CD14-positive monocyte (primary cell): ENCODE measurements around the gene FBXO40. TPM values are rescaled to one million over a fixed set of nuclear protein-coding genes. Genes with fewer than 3 reads are reported as not detected.

Experiments used
- DNase-seq, 3 donors: peaks; one replicate each; pipeline ENCODE4 v3.0.0-alpha.2; 2011 to 2022
- H2AFZ ChIP-seq: 2 replicates; pipeline ENCODE4 v1.6.0; 2012; ENCODE audit warnings: mild to moderate bottlenecking, low read depth, low read length, inconsistent platforms; ENCODE audit not compliant: insufficient read depth, poor library complexity, severe bottlenecking
- H3K27ac ChIP-seq, 2 donors: 1 replicate in 1 of 2; 2 replicates in 1 of 2; pipeline ENCODE4 v1.5.1; 2012 to 2013; ENCODE audit warnings: low read length in 2 of 2, control low read depth in 1 of 2, inconsistent platforms in 1 of 2, low read depth in 1 of 2, mild to moderate bottlenecking in 1 of 2
- H3K27me3 ChIP-seq, 2 donors: one replicate each; pipeline versions ENCODE4 v1.6.0 to v1.6.1; 2011 to 2013; ENCODE audit warnings: low read length in 2 of 2; ENCODE audit not compliant: control insufficient read depth in 2 of 2, insufficient read depth in 2 of 2
- H3K36me3 ChIP-seq, 2 donors: replicated peaks in 1 of 2; 1 replicate in 1 of 2; 2 replicates in 1 of 2; pipeline versions ENCODE4 v1.5.1 to v1.6.1; 2012 to 2013; ENCODE audit warnings: low read length in 2 of 2, control low read depth in 1 of 2, inconsistent platforms in 1 of 2, mild to moderate bottlenecking in 1 of 2; ENCODE audit not compliant: insufficient read depth in 2 of 2, control insufficient read depth in 1 of 2
- H3K4me1 ChIP-seq, 2 donors: 1 replicate in 1 of 2; 2 replicates in 1 of 2; pipeline versions ENCODE4 v1.5.1 to v1.6.1; 2012 to 2013; ENCODE audit warnings: low read length in 2 of 2, control low read depth in 1 of 2, inconsistent platforms in 1 of 2, mild to moderate bottlenecking in 1 of 2, moderate library complexity in 1 of 2; ENCODE audit not compliant: insufficient read depth in 2 of 2, control insufficient read depth in 1 of 2
- H3K4me2 ChIP-seq: replicated peaks from 2 replicates; pipeline ENCODE3; 2012; ENCODE audit warnings: low read length, moderate library complexity, mild to moderate bottlenecking; ENCODE audit not compliant: poor library complexity, severe bottlenecking; ENCODE audit errors: extremely low read depth
- H3K4me3 ChIP-seq, 3 experiments: fragments of 200-600 bp in 1 of 3; sonication (generic) in 1 of 3; replicated peaks in 1 of 3; 1 replicate in 2 of 3; 2 replicates in 1 of 3; pipeline ENCODE4 v1.5.1; 2011 to 2013; ENCODE audit warnings: low read length in 3 of 3, mild to moderate bottlenecking in 3 of 3, control low read depth in 2 of 3, low read depth in 2 of 3, inconsistent platforms in 1 of 3, moderate library complexity in 1 of 3
- H3K79me2 ChIP-seq: 2 replicates; pipeline ENCODE4 v1.6.0; 2012; ENCODE audit warnings: mild to moderate bottlenecking, control low read depth, inconsistent platforms, low read length, moderate library complexity; ENCODE audit not compliant: insufficient read depth
- H3K9ac ChIP-seq: 2 replicates; pipeline ENCODE4 v1.6.0; 2017; ENCODE audit warnings: low read length, mild to moderate bottlenecking; ENCODE audit not compliant: insufficient read depth, poor library complexity, severe bottlenecking
- H3K9me3 ChIP-seq, 2 donors: replicated peaks in 1 of 2; 1 replicate in 1 of 2; 2 replicates in 1 of 2; pipeline versions ENCODE4 v1.5.1 to v1.6.1; 2012 to 2013; ENCODE audit warnings: low read length in 2 of 2, control low read depth in 1 of 2; ENCODE audit not compliant: control insufficient read depth in 1 of 2, insufficient read depth in 1 of 2
- H4K20me1 ChIP-seq: 2 replicates; pipeline ENCODE4 v1.6.0; 2012; ENCODE audit warnings: mild to moderate bottlenecking, low read length, control low read depth, moderate library complexity; ENCODE audit not compliant: insufficient read depth
- H3K27ac Mint-ChIP-seq, 7 donors: one replicate each; pipeline ENCODE4 v1.8.0; 2020; ENCODE audit warnings: mild to moderate bottlenecking in 7 of 7, mixed read lengths in 7 of 7, moderate library complexity in 6 of 7, inconsistent platforms in 2 of 7
- H3K27me3 Mint-ChIP-seq, 3 donors: one replicate each; pipeline ENCODE4 v1.8.0; 2021 to 2022; ENCODE audit warnings: low read depth in 3 of 3, mild to moderate bottlenecking in 3 of 3, mixed read lengths in 3 of 3, moderate library complexity in 3 of 3, inconsistent platforms in 1 of 3
- H3K36me3 Mint-ChIP-seq, 2 donors: one replicate each; pipeline ENCODE4 v1.8.0; 2020; ENCODE audit warnings: mixed read lengths in 2 of 2, inconsistent platforms in 1 of 2, mild to moderate bottlenecking in 1 of 2
- H3K4me1 Mint-ChIP-seq: one replicate; pipeline ENCODE4 v1.8.0; 2020; ENCODE audit warnings: mild to moderate bottlenecking, mixed read lengths
- H3K4me3 Mint-ChIP-seq, 2 donors: one replicate each; pipeline ENCODE4 v1.8.0; 2020; ENCODE audit warnings: mild to moderate bottlenecking in 2 of 2, mixed read lengths in 2 of 2, moderate library complexity in 1 of 2
- H3K9me3 Mint-ChIP-seq, 7 donors: one replicate each; pipeline ENCODE4 v1.8.0; 2020 to 2022; ENCODE audit warnings: mixed read lengths in 7 of 7, mild to moderate bottlenecking in 6 of 7, moderate library complexity in 6 of 7, inconsistent platforms in 2 of 7
- WGBS: methylation state at CpG from one replicate; pipeline ENCODE4 v1.1.5; 2013; ENCODE audit warnings: missing lambda C conversion rate; ENCODE audit not compliant: insufficient coverage; 5-methylcytosine and 5-hydroxymethylcytosine counted together
- intact Hi-C, 2 donors: fragments of 100-400 bp; cut with micrococcal nuclease; formaldehyde crosslinking; loops; one replicate each; pipeline versions ENCODE4 v1.15.0 to v1.15.1; 2023
- polyA plus RNA-seq, 3 donors: library from polyadenylated mRNA; depleted of rRNA in 1 of 3; unstranded in 2 of 3; stranded (reverse) in 1 of 3; fragments of 300-500 nt in 2 of 3; fragments of >200 nt in 1 of 3; fragmentation: Illumina TruSeq in 2 of 3; gene quantifications; 1 replicate in 2 of 3; 2 replicates in 1 of 3; pipeline ENCODE4 v1.2.3, GENCODE V29; 2012 to 2021
- TF ChIP-seq, protein P1 (sequence below): fragments of 200-600 bp; IDR thresholded peaks from one replicate; pipeline ENCODE4 v1.8.0; 2022; ENCODE audit warnings: antibody characterized with exemption, mild to moderate bottlenecking

The FBXO40 gene
- polyA plus RNA-seq, 3 donors, result not detected

- peaks cover 46 to 68% of the 10 kb centered on the region in 2 donors for H3K36me3 ChIP-seq
- H3K4me2 ChIP-seq, result peak overlapping the region; percentile 79
- peak overlapping the region; percentile 80 for H3K9ac ChIP-seq
- H3K9me3 ChIP-seq, result no peaks in the 10 kb centered on the region
- peaks cover 56 to 62% of the 10 kb centered on the region in 2 donors for H3K36me3 Mint-ChIP-seq
- H3K4me3 Mint-ChIP-seq, result peak overlapping the region; percentile 94 to 99
- peaks cover 50% of the 10 kb centered on the region for H3K4me1 Mint-ChIP-seq
- H3K4me1 ChIP-seq, result peaks cover 41 to 45% of the 10 kb centered on the region in 2 donors
- TF ChIP-seq, protein P1, sequence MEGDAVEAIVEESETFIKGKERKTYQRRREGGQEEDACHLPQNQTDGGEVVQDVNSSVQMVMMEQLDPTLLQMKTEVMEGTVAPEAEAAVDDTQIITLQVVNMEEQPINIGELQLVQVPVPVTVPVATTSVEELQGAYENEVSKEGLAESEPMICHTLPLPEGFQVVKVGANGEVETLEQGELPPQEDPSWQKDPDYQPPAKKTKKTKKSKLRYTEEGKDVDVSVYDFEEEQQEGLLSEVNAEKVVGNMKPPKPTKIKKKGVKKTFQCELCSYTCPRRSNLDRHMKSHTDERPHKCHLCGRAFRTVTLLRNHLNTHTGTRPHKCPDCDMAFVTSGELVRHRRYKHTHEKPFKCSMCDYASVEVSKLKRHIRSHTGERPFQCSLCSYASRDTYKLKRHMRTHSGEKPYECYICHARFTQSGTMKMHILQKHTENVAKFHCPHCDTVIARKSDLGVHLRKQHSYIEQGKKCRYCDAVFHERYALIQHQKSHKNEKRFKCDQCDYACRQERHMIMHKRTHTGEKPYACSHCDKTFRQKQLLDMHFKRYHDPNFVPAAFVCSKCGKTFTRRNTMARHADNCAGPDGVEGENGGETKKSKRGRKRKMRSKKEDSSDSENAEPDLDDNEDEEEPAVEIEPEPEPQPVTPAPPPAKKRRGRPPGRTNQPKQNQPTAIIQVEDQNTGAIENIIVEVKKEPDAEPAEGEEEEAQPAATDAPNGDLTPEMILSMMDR, result no peak
- peak; percentile 36 to 67 (median 50) for DNase-seq
- H3K4me3 ChIP-seq, result peak overlapping the region; percentile 69 to 98 (median 80)
- H3K27ac Mint-ChIP-seq, result peak overlapping the region; percentile 99 to 100 (median 100)
- H3K27ac ChIP-seq, result peak overlapping the region; percentile 94 to 97
- H3K79me2 ChIP-seq, result peaks cover 57% of the 10 kb centered on the region
- peaks cover 51% of the 10 kb centered on the region for H4K20me1 ChIP-seq
- no peaks in the 10 kb centered on the region for H3K27me3 ChIP-seq
- no peaks in the 10 kb centered on the region for H3K27me3 Mint-ChIP-seq
- H3K9me3 Mint-ChIP-seq, result no peaks in the 10 kb centered on the region
- peak overlapping the region; percentile 27 for H2AFZ ChIP-seq
- WGBS, result no CpG with 5 or more reads among the region's 3 CpGs
- intact Hi-C loops, result loop anchor here in 1 of 2 donors (10.0 kb wide), 1 partner anchor 115 kb away; the partner anchor contains the start of gene POLQ
These were observed 66.4 kb downstream of the FBXO40 start for GRCh38 chr3:121659586-121659985.

DNA sequence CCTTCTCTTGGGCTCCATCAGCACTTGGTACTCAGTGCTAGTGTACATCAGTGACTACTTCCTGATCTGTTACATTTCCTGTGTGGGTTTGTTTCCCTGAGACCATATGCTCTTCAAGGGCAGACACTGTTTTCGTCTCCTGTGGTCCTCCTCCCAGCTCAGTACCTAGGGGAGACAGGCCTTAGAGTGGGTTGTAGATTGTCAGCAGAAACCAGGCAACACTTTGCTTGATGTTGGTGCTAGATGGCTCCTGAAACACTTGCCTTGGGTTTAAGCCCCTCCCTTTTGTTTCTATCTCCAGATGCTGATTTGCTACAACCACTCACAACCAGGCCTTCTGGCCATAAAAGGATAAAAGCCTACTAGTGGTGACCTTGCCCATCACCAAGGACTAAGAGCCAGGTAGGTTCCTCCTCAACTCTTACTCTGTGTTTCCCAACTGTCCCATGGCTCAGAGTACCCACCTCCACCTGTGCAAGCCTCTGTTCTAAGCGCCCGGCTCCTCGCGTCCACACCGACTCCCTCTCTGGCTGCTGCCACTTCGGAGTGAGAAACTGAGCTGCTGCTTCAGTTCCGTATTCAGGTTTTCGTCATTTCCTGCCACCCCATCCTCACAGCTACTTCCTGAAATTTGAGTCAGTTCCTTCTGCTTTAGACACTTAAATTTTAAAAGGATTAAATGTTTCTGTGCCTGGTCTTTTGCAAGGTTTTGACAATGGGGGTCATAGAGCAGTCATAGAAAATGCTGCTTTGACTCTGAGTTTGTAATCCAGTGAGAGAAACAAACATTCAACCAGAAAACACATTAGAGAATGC lies 67.4 kb downstream of the FBXO40 start, which contains the start of gene HCLS1:
Gene HCLS1, minus strand, starts transcription at position 548 of the 816 bp plus-strand sequence. CDS start 2,556 bp downstream, outside the sequence.
- peak within 1 kb of the TSS; percentile 80 for H3K9ac ChIP-seq
- peak within 1 kb of the TSS; percentile 62 for H2AFZ ChIP-seq
- H3K4me1 ChIP-seq, result peaks cover 38 to 41% of the 10 kb centered on the region in 2 donors
- peak within 1 kb of the TSS; percentile 69 to 98 (median 80) for H3K4me3 ChIP-seq
- peak within 1 kb of the TSS; percentile 94 to 99 for H3K4me3 Mint-ChIP-seq
- H4K20me1 ChIP-seq, result peaks cover 41% of the 10 kb centered on the region
- no peaks in the 10 kb centered on the region for H3K27me3 Mint-ChIP-seq
- peaks cover 63 to 64% of the 10 kb centered on the region in 2 donors for H3K36me3 Mint-ChIP-seq
- intact Hi-C loops, result loop anchor here (10.0 kb wide), 2 partner anchors 84 to 174 kb away; partner anchors contain the start of genes GOLGB1 (in 2 of the 2), EAF2 (in 1 of the 2) and IQCB1 (in 1 of the 2)
- TF ChIP-seq, protein P1, result no peak
- peaks cover 47% of the 10 kb centered on the region for H3K4me1 Mint-ChIP-seq
- peak within 1 kb of the TSS; percentile 94 to 97 for H3K27ac ChIP-seq
- 0% methylated on average over 7 of the region's 9 CpGs for WGBS
- peaks cover 48% of the 10 kb centered on the region for H3K79me2 ChIP-seq
- no peaks in the 10 kb centered on the region for H3K9me3 ChIP-seq
- peak within 1 kb of the TSS; percentile 99 to 100 (median 100) for H3K27ac Mint-ChIP-seq
- no peaks in the 10 kb centered on the region for H3K9me3 Mint-ChIP-seq
- H3K4me2 ChIP-seq, result peak within 1 kb of the TSS; percentile 79
- H3K36me3 ChIP-seq, result peaks cover 44 to 68% of the 10 kb centered on the region in 2 donors
- no peaks in the 10 kb centered on the region for H3K27me3 ChIP-seq
- DNase-seq, result peak; percentile 90 to 92 (median 90)
